A673 (cell line): ENCODE results near the gene MIER2.

Source experiments
- EZH2 ChIP-seq: fragments of 200-600 bp; sonication (generic); IDR thresholded peaks from 2 replicates; pipeline ENCODE4 v1.6.1; 2017; ENCODE audit warnings: borderline replicate concordance, low read depth, mild to moderate bottlenecking, mixed read lengths, antibody characterized with exemption, low read length; ENCODE audit not compliant: poor library complexity, severe bottlenecking
- TF ChIP-seq, protein P1 (sequence below): fragments of 300-800, 200-600 bp; sonication (generic); conservative IDR thresholded peaks from 2 replicates; pipeline ENCODE4 v1.5.1; 2017; ENCODE audit warnings: low read depth, mild to moderate bottlenecking, antibody characterized with exemption, low read length, moderate library complexity, mixed read lengths

DNA sequence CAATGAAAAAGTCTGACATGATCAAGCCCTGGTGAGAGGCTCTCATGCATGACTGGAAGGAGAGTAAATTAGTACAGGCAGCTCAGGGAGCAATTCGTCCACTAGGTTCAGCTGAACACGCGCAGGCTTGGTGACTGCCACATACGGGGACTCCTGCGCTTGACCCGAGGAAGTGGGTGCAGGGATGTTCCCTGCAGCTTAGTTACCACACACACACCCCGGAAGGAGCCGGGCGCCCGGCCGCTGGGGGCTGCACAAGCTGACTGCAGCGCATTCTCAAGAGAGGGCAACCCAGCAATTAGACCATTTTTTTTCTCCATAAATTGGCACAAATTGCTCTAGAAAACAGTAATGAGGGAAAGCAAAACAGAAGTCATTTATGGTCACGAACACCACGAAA, 23.0 kb upstream of the MIER2 start:
- TF ChIP-seq, protein P1, sequence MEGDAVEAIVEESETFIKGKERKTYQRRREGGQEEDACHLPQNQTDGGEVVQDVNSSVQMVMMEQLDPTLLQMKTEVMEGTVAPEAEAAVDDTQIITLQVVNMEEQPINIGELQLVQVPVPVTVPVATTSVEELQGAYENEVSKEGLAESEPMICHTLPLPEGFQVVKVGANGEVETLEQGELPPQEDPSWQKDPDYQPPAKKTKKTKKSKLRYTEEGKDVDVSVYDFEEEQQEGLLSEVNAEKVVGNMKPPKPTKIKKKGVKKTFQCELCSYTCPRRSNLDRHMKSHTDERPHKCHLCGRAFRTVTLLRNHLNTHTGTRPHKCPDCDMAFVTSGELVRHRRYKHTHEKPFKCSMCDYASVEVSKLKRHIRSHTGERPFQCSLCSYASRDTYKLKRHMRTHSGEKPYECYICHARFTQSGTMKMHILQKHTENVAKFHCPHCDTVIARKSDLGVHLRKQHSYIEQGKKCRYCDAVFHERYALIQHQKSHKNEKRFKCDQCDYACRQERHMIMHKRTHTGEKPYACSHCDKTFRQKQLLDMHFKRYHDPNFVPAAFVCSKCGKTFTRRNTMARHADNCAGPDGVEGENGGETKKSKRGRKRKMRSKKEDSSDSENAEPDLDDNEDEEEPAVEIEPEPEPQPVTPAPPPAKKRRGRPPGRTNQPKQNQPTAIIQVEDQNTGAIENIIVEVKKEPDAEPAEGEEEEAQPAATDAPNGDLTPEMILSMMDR, result no peak
- TF ChIP-seq EZH2, result no peak
